Gastroesophageal sphincter (tissue), 3 donors: ENCODE measurements around the gene CNTNAP2.

Experiments
- CTCF ChIP-seq, 4 experiments: fragments of 200-600 bp in 2 of 4; fragments of 450-650 bp in 2 of 4; sonication (generic) in 1 of 4; IDR thresholded peaks; one replicate each; pipeline ENCODE4 v1.5.1; 2017 to 2019; ENCODE audit warnings: antibody characterized with exemption in 4 of 4, mild to moderate bottlenecking in 2 of 4, moderate library complexity in 2 of 4
- POLR2A ChIP-seq, 2 donors: fragments of 450-650 bp; IDR thresholded peaks; one replicate each; pipeline ENCODE4 v1.6.1; 2017; ENCODE audit warnings: antibody characterized with exemption in 2 of 2, mild to moderate bottlenecking in 2 of 2, moderate library complexity in 1 of 2

- TF ChIP-seq CTCF (IDR thresholded peaks at IDR 0.05) (no peak), POLR2A (IDR thresholded peaks at IDR 0.05) (no peak)
Observed at GRCh38 chr7:147659036-147659995, 1542.7 kb downstream of the CNTNAP2 start.
